NAMALWA (cell line): ENCODE results near the gene HEXD.

Experiments
- DNase-seq: peaks from one replicate; pipeline ENCODE4 v3.0.0-alpha.2; 2015; ENCODE audit warnings: low spot score

HEXD gene

DNA sequence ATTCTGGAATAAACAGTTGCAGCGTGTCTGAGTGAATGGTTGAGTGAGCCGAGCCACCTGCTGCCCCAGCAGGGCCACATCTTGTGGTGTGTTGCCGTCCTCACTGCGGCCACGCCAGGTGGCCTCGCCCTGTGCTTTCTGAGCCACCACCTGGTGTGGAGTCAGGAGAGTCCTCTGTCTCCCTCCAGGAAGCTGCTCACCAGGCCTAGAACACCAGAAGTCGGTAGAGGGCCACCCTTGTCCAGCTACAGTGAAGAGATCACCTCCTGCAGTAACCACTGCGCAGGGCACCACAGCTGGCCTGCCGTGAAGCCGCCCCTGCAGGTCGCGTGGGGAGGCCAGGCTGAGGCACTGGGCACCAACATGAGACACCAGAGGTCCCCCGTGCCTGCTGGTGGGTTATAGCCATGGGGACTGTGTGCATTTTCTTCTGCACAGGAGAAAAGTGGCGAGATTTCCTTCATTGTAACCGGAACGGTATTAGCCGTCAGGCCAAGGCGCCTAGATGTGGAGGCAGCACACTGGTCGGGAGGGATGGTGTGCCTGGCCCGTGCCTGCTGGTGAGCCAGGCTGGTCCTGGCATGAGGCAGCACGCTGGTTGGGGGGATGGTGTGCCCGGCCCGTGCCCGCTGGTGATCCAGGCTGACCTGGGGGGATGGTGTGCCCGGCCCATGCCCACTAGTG lies 72.5 kb downstream of the HEXD start:
- peak; percentile 89 for DNase-seq

DNA sequence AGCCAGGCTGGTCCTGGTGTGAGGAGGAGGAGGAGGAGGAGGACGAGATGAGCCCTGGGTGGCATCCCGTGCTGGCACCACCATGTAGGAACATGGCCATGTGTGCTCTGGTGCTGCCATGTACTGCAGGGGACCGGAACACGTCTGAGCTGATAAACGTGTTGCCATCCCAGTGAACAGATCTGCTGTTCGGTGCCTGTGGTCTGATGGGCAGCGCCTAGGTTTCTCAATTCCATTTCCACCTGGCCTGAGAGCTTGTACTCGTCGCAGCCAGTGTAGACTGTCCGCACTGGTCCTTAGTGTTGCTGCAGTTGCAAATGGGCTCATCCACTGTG lies 73.0 kb downstream of the HEXD start:
- DNase-seq = no peak

DNA sequence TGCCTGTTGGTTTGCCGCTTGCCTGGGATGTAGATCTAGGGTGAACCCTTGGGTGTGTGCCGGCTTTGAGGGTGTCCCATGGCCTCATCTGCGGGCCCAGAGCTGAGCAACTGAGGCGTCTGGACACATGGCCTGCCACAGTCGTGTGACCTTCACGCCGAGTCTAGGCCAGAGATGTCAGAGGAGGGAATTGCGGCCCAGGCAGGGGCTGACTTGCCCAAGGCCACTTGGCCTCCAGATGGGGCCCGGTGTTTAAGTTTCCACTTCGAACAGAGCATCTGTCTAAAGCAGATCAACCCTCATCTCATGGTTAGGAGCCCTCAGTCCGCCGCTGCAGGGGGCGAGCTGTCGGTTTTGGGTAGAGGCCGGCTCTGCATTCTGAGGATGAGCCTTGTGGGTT lies 73.4 kb downstream of the HEXD start:
- no peak for DNase-seq
